LHCN-M2 (cell line): ENCODE data around the gene PLCH1. TPM values are rescaled to one million over a fixed set of nuclear protein-coding genes. Genes with fewer than 3 reads are reported as not detected.
A peak's percentile ranks its signal among the peaks of the same experiment; 100 is the strongest.

ENCODE experiments used
- DNase-seq: peaks from one replicate; pipeline ENCODE4 v3.0.0-alpha.2; 2012; ENCODE audit warnings: low read depth
- total RNA-seq: library from RNA; depleted of rRNA; stranded (reverse); fragments of >200 nt; gene quantifications from 2 replicates; pipeline ENCODE4 v1.2.3, GENCODE V29; 2014

PLCH1 gene
- total RNA-seq, 1 experiment from 2014 or later = not detected

- no peak for DNase-seq
These were observed 137.1 kb downstream of the PLCH1 start for GRCh38 chr3:155607761-155608160.

GRCh38 chr3:155605571-155605970, 139.3 kb downstream of the PLCH1 start:
- DNase-seq = no peak

- DNase-seq = no peak
These were observed 139.9 kb downstream of the PLCH1 start for GRCh38 chr3:155604967-155605366.

GRCh38 chr3:155604126-155604525, 140.7 kb downstream of the PLCH1 start:
- DNase-seq = no peak

GRCh38 chr3:155603302-155603701, 141.6 kb downstream of the PLCH1 start:
- no peak for DNase-seq

GRCh38 chr3:155602307-155602706, 142.6 kb downstream of the PLCH1 start:
- DNase-seq = no peak

GRCh38 chr3:155598671-155599070, 146.2 kb downstream of the PLCH1 start:
- DNase-seq = no peak

- no peak for DNase-seq
These were observed 148.3 kb downstream of the PLCH1 start for GRCh38 chr3:155596615-155597014.

- DNase-seq = no peak
These were observed 149.5 kb downstream of the PLCH1 start for GRCh38 chr3:155595371-155595770.

GRCh38 chr3:155594526-155595187, 150.2 kb downstream of the PLCH1 start:
- DNase-seq = no peak

- no peak for DNase-seq
These were observed 157.3 kb downstream of the PLCH1 start for GRCh38 chr3:155587581-155587980.

- no peak for DNase-seq
These were observed 159.5 kb downstream of the PLCH1 start for GRCh38 chr3:155585384-155585783.

GRCh38 chr3:155581579-155581978, 163.3 kb downstream of the PLCH1 start:
- DNase-seq = no peak

GRCh38 chr3:155572085-155572484, 172.8 kb downstream of the PLCH1 start:
- peak; percentile 8 for DNase-seq

GRCh38 chr3:155568295-155568694, 176.6 kb downstream of the PLCH1 start:
- DNase-seq = no peak

GRCh38 chr3:155560594-155560993, 184.3 kb downstream of the PLCH1 start:
- no peak for DNase-seq

GRCh38 chr3:155560135-155560534, 184.7 kb downstream of the PLCH1 start:
- DNase-seq = no peak

- no peak for DNase-seq
These were observed 188.3 kb downstream of the PLCH1 start for GRCh38 chr3:155556531-155556930.

GRCh38 chr3:155555479-155556060, 189.3 kb downstream of the PLCH1 start:
- no peak for DNase-seq

- DNase-seq = no peak
These were observed 190.0 kb downstream of the PLCH1 start for GRCh38 chr3:155554777-155555451.

- DNase-seq = no peak
These were observed 191.1 kb downstream of the PLCH1 start for GRCh38 chr3:155553780-155554179.

- DNase-seq = no peak
These were observed 191.5 kb downstream of the PLCH1 start for GRCh38 chr3:155553326-155553725.

GRCh38 chr3:155550391-155550790, 194.5 kb downstream of the PLCH1 start:
- DNase-seq = no peak
